ENCODE results near the gene CCDC184.
"Not testable (repeated sequence)": the region's sequence is repeated elsewhere in the genome, so short reads cannot be mapped to it uniquely, and the experiment has no call there.

CCDC184 gene

DNA sequence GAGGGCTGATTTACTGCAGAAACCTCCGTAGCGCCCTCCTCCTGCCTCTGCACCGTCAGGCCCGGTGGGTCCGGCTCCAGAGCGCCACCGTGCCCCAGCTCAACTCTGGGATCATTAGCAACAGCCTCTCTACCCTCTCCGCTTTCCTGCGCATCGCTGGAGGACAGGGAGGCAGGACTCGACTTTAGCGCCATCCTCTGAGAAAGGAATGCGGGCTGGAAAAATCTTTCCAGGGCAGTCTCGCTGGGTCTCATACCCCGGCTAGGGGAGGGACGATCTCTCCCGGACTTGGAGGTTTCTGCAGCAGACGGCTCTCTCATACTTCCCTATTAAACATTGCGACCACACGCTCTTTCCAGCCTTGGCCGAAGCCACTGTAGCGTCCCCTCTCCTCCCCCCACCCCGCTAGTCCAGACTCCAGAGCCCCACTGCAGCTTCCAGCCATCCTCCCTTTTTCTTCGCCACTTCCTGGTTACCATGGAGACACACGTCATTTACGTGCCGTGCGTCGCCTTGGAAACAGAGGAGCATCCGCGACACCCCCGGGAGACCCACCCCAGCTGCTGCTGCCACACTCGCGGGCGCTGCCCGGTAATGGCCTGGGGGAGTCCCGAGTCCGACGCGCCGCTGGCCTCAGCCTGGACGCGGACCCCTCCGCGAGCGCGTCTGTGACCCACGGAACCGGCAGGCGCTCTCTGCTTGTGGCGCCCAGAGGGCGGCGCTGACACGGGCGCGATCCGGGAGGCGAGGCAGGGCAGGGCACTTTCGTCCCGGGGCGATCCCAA, at the start of gene CCDC184:
CCDC184 (plus strand) TSS at position 554 of the 785 bp plus-strand sequence. CDS start 479 bp downstream, outside the sequence.
- DNase-seq (ENCODE audit: low spot score) = peak; percentile 68

DNA sequence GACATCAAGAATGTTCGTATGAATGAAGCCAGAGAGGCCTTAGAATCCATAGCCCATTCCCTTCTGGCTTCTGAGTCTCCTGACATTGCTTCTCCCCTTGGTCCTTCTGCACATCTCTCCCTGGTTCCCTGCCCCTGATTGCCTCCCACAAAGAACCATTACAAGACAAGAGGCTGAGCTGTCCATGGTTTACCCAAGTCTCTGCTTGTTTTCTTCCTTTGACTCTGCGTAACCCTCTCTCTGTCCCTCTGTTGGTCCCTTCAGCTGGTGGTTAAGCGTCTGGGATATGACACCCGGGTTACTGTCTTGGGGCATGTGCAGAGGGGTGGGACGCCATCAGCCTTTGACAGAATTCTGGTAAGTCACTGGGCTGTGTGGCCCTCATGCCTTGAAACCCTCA, 48.4 kb upstream of the CCDC184 start:
- DNase-seq (ENCODE audit: low spot score) = no peak

DNA sequence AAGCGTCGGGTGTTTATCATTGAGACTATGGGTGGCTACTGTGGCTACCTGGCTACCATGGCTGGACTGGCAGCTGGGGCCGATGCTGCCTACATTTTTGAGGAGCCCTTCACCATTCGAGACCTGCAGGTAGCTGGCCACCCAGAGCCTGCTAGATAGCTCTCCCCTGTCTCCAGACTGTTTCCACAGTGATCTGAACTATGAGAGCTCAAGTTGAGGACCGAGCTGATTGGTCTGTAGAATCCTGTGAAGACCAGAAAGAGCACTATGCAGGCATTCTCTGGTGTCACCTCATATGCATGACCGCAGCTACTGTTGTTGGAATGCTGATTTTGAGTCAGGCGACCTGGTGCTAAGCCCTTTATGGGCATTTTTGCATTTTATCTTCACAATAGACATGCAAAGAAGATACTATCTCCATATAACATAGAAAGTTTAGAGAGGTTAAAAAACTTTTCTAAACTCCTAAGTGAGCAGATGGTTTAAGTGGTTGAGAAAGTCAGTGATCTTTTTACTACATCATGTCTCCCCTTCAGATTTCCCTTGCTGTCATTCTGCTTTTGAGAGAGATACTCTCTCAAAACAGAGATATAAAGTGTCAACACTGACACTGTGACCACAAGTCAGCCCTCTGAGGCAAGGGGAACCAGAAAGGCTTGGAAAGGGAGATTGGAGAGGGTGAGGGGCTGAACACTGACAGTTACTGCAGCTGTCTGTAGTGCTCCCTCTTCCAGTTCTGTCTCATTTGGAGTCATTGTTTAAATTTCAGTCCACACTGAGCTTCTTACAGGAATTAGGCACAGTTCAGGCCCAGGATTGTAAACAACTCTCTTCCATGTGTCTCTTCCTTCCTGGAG, 40.4 kb upstream of the CCDC184 start:
- no peak for DNase-seq (ENCODE audit: low spot score)

DNA sequence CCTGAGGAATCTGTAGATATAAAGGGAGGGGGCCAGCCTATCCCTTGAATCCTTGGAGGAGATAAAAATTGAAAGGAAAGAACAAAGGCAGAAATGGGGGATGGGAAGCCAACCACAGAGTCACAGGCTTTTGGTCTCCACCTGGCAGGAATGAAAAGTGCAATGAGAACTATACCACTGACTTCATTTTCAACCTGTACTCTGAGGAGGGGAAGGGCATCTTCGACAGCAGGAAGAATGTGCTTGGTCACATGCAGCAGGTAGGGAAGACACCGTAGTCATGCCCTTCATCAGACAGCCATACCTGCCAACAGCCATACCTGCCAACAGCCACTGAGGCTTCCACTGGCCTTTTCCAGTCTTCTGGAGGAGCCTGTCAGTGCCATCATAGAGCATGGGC, 39.5 kb upstream of the CCDC184 start:
- no peak for DNase-seq (ENCODE audit: low spot score)

DNA sequence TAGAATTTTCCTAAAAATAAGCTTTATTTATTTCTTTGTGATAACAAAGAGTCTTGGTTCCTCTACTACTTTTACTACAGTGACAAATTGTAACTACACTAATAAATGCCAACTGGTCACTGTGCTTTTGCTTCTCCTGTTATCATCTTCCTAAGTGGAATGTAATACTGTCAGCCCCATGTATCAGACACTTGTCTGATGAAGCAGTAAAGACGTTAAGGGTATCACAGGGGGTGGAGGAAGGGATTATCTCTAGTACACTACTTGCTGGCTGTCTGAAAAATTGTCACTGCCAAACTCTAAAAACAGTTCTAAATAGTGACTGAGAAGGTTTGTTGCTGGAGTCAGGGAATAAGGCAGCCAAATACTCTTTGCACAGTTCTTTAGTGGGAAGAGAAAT, 37.5 kb upstream of the CCDC184 start:
- DNase-seq (ENCODE audit: low spot score) = no peak

DNA sequence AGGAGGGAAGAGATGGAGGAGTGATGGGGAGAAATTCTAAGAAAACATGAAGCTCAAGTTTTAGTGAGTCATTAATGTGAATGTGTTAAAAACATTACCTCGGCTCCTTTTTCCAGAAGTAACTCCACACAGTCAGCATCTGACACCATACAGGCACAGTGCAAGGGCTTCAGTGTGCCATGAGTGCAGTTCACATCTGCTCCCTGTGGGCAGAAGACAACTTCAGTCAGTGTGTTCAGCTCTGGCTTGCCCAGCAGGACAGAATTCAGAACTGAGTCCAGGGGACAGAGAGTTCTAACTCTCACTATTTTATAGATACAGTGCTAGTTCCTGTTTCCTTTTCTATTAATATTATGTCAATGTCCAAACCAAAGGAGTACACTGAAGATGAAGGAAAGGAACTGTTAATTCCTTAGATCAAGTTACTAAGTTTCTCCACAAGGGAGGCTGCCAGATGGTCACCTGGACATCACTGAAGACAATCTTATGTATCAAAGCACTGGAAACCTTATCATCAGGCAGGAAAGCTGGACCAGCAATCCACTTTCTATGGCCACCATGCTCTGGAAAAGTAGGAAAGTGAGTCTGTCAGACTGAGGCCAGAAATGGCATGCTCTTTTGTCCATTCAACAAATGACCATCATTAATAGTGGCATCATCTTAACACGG, 32.2 kb upstream of the CCDC184 start:
- DNase-seq (ENCODE audit: low spot score) = no peak

DNA sequence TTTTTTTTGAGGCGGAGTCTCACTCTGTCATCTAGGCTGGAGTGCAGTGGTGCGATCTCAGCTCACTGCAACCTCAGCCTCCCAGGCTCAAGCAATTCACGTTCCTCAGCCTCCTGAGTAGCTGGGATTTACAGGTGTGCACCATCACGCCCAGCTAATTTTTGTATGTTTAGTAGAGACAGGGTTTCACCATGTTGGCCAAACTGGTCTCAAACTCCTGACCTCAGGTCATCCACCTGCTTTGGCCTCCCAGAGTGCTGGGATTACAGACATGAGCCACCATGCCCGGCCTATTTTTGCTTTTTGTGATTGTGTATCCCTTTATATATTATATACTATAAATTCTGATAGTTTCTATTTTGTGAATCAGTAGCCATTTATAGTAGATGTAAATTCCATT, 27.7 kb upstream of the CCDC184 start:
- not testable (repeated sequence) for DNase-seq (ENCODE audit: low spot score)

DNA sequence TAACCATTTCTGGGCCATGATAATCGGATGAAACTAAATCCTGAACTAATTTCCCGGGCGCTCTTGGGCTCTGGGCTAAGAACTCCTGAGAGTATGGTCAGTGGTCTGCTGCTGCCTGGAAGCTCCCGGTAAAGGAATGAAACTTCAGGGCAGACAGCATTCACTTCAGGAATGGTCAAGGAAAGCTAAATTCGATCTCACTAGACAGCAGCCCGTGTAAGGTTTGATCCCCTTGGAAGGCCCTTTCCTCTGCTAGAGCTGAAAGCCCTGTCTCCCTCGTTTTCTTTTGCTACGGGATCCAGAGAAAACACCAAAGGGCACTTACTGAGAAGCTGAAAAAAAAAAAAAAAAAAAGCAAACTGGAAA, 26.8 kb upstream of the CCDC184 start:
- peak; percentile 11 for DNase-seq (ENCODE audit: low spot score)

DNA sequence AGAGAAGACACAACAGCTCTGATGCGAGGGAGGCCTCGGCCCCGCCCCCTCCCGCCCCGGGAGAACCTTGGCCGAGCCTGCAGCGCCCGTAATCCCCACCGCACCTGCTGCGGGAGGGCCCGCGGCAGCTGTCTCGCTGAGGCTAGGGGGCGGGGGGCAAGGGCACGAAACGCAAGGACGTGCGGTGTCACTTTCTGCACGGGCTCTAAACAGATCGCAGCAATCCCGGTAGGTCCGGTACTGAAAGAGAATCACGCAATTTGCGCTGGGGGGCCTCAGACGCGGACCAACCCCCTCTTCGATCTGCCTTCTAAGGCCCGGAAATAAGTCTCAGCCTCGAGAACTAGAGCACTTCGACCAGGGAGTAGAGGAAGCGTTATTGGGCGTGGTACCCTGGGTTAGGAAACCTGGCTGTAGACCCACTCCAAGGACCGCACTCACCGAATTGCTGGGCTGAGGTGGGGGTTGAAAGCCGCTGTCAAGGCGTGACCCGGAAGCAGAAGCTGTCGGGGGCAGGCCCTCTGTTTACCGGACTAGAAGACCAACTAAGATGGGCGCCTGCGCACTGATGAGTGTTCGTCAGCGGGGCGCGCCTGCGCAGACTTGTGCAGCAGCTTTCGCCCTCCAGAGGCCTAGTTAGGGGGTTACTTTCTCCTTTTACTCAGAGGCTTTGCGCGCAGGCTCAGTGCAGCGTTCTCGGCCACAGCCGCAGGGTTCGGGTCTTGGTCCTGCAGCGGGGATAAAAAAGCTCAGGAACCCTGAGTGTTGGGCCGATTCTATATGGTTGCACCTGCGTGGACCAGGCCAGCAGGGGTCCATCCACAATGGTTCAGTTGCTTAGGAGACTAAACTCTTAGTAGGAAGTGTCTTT, 26.2 kb upstream of the CCDC184 start, which contains the start of gene ASB8:
ASB8 (minus strand) TSS at position 498 of the 871 bp plus-strand sequence. CDS start 4,019 bp downstream, outside the sequence.
- peak; percentile 98 for DNase-seq (ENCODE audit: low spot score)

DNA sequence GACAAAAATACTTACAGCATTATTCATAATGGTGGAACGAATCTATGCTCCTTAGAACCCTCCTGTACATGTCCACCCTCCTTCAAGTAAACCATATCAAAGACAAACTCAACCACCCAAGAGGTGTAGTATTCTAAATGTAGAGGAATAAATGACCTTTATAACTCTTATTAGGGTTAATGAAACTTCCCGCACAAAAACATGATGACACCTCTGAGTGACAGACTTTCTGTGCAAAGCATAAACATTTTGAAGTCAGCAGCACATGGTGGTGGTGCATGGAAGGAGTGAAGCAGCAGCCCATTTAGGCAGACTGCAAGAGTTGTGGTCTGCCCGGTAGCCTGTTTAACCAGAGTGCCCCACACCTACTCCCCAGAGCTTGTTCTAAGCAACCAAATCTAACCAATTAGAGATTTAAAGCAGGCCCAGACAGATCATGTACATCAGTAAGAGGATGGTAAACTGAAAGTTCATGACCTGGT, 25.5 kb upstream of the CCDC184 start:
- no peak for DNase-seq (ENCODE audit: low spot score)

DNA sequence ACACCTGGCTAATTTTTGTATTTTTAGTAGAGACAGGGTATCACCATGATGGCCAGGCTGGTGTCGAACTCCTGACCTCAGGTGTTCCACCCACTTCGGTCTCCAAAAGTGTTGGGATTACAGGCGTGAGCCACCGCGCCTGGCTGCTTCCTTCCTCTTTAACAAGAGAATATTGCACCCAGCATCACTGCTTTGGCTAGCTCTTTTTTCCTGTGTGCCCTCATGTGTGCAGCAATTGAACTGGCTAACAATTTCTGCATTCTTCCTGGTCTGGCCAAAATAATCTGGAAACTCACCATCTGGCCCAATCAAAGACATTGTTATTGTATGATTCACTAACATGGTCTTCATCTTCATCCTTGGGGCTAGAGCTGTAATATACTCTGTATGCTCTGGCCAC, 23.4 kb upstream of the CCDC184 start:
- DNase-seq (ENCODE audit: low spot score) = no peak

DNA sequence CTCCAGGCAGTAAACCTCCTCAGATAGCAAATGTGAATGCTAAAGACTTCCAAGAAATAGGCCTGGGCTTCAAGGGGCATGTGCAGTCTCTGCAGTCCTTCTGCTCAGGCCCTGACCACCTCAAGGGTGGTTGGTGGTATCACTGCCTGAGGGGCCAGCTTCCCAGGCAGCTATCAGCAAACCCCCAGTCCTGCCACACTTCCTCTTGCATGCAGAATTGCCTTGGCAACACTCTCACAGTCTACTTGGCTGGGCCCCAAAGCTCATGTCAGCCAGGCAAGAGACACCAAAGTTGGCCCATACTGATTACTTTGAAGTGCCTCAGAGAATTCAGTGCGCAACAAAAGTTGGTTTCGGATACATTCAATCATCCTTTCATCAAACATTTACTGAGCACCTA, 22.6 kb upstream of the CCDC184 start:
- no peak for DNase-seq (ENCODE audit: low spot score)

DNA sequence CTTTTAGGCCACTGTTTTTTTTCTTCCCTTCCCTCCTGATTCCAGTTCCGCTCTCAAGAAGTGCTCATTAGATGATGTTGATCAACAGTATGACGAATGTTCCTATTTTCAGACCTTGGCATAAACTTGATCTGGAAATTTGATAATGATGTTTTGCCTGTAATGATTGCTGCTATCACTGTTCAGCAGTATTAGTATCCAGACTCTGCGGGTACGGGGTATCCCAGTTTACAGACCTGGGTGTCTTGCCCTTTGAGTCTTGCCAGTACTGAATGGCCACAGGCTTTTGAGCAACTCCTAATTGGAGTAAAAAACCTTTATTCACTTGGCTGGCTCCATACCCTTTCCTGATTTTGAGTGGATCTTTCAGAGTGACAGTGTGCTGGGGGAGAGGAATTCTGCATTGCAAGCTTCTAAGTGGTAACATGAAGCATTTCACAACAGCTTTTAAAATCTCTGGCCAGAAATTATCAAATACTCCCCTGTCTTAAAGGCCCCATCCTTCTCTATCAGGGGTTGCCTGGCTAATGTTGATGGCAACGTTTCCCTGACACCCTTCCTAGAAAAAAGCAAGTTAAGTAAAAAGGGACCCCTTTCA, 20.2 kb upstream of the CCDC184 start:
- DNase-seq (ENCODE audit: low spot score) = no peak

DNA sequence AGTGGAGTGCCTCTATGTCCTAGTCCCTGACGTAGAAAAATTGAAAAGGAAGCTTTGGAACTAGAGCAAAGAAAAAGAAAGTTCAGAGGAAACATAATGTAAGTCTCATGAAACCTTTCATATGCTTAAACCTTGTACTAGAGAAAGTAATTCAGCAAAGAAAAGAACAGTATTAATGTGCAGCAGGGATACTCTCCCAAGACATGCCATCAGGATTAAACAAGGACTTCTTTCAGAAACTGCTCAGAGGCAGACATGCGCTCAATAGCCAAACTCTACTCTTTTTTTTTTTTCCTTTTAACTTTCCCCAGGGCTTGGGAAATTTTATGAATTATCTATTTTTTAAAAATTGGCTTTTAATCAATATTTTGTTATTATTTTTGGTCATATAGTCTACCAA, 19.0 kb upstream of the CCDC184 start:
- no peak for DNase-seq (ENCODE audit: low spot score)

DNA sequence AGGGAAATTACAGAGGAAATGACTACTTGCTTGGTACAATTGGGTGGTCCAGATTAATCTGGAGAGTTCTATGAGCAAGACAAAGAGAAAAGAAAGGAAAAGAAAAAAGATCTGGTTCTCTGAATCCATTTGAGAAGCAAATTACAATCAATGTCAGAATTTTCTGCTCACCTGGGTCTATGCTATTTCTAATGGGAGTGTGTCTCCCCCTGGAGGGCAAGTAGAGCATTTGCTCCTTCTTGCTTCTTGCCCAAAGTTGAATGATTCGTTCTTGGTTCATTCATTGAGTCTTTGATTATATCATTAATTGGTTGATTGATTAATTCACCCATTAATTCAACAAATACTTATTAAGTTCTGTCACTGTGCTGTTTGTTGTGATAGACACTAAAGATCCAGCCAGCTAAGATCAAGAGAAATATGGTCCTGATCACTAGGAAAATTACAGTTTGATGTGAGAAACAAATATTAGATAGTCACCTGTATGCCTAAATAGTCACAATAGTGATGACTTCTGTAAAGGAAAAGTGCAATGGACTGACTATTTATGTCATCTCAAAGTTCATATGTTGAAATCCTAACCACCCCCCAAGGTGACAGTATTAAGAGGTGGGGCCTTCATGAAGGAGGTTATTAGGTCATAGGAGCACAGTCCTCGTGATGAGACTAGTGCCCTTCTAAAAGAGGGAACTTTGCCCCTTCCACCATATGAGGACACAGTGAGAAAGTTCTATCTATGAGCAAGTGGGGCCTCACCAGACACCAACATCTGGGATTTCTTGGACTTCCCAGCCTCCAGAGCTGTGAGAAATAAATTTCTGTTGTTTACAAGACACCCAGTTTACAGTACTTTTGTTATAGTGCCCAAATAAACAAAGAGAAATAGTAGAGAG, 18.1 kb upstream of the CCDC184 start:
- DNase-seq (ENCODE audit: low spot score) = peak; percentile 60

DNA sequence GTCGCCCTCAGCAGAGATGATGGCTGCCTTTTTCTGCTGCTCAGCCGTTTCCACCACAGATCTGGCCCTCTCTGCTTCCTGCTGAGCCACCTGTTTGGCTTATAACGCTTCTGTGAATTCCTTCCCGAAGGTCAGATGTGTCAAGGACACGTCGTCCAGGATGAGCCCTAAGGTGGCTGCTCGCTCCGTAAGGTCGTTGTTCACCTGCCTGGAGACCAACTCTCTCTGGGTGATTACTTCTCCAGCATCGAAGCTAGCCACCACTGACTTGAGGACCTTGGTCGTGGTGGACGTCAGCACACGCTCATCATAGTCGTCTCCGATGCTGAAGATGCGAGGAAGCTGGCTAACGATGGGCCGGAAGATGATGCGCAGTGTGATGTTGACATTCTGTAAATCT, 14.4 kb upstream of the CCDC184 start:
- DNase-seq (ENCODE audit: low spot score) = no peak

DNA sequence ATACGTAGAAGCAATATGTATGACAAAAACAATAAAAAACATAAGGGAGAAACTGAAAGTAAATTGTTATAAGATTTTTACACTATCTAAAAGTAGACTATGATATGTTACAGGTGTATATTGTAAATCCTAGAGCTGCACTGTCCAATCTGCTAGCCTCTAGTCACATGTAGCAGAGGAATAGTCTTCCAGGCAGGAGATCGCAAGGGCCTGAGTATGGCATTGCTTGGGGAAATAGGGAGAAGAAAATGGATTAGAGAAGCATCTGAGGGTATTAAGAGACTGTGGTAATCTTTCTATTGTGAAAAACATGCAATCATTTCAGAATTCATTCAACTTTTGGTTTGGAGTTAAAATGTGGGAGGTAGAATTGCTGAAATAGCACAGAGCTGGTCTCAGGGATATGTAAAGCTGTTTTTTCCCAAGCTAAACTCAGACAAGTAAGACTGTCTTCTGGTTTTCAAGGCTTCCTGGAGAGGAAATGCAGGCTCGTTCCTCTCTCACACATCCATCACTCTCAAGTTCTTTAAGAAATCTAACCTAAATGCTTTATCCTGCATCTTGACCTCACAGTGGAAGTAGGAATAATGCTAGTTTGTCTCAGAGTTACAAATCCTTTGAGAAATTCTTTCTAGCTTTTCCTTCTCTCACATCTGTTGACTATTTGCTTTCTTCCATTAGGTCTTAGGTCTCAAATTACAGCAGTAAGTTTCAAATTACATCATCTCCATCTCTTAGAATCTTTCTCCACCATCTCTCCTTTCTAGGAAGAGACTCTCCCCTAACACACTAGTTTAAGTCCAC, 7.6 kb upstream of the CCDC184 start:
- DNase-seq (ENCODE audit: low spot score) = no peak

DNA sequence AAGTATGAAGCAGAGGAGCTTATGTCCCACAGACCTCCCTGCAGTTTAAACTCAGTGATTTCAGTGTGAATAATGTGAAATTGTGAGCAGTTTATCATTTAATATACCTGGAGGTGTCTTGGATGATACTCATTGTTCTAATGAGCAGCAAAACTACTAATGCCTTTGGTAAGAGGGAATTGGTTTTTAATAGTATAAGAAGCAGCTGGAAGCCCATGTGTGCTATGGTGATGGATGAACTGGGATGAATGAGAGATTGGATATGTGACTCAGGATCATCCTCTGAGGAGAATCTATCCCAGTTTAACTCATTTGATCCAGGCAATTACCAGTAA, 7.1 kb upstream of the CCDC184 start:
- no peak for DNase-seq (ENCODE audit: low spot score)

DNA sequence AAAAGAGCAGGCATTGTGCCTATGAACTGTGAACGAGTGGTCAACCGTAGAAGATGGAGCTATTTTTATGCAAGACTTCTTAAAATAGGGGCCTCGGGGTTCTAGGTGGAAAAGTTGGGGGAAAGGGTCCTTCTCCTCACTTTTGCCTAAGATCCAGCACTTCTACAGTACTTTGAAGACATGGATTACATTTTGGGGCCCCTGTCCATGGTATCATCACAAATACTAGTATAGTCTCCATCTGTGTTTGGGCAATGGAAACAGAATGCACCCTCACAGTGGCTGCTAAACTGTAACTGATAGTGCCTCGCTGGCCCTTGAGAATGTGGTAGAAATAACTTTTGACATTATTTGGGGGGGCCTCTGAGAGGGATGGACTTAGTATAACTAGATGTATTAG, 5.5 kb upstream of the CCDC184 start:
- no peak for DNase-seq (ENCODE audit: low spot score)

Data from SW480 (cell line).